ENCODE measurements around the gene CPLANE1.
A peak's percentile ranks its signal among the peaks of the same experiment; 100 is the strongest.
"Not testable (repeated sequence)": the region's sequence is repeated elsewhere in the genome, so short reads cannot be mapped to it uniquely, and the experiment has no call there.

CPLANE1 gene
- 19.9 to 60.3 (median 43.7) reads per million in 17 experiments for total RNA-seq

- DNase-seq: peak; percentile 78 to 92 (median 84)
These were observed at the start of gene CPLANE1 for GRCh38 chr5:37248970-37249814. Gene CPLANE1, minus strand, starts transcription at chr5:37249376. Its CDS starts 1,678 bp downstream, at chr5:37247698.

DNA sequence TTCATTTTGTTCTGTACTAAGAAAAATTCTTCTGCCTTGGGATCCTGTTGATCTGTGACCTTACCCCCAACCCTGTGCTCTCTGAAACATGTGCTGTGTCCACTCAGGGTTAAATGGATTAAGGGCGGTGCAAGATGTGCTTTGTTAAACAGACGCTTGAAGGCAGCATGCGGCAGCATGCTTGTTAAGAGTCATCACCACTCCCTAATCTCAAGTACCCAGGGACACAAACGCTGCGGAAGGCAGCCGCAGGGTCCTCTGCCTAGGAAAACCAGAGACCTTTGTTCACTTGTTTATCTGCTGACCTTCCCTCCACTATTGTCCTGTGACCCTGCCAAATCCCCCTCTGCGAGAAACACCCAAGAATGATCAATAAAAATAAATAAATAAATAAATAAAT, 47.1 kb upstream of the CPLANE1 start:
- DNase-seq: not testable (repeated sequence)

- no peak for DNase-seq
These were observed 34.1 kb upstream of the CPLANE1 start for GRCh38 chr5:37283214-37283820.

GRCh38 chr5:37275511-37275910, 26.3 kb upstream of the CPLANE1 start:
- DNase-seq: no peak

GRCh38 chr5:37272511-37272910, 23.3 kb upstream of the CPLANE1 start:
- DNase-seq: no peak

DNA sequence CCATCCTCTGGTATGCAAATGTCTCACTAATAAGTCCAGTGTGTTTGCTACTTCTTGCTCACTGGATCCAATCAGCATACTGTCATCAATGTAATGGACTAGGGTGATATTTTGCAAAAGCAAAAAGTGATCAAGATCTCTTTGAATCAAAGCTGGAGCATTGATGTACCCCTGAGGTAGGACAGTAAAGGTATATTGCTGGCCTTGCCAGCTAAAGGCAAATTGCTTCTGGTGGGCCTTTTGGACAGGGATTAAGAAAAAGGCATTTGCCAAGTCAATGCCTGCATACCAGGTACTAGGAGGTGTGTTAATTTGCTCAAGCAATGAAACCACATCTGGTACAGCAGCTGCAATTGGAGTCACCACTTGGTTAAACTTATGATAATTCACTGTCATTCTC, 18.9 kb upstream of the CPLANE1 start:
- not testable (repeated sequence) for DNase-seq

GRCh38 chr5:37255774-37256358, 6.7 kb upstream of the CPLANE1 start:
- no peak for DNase-seq

DNA sequence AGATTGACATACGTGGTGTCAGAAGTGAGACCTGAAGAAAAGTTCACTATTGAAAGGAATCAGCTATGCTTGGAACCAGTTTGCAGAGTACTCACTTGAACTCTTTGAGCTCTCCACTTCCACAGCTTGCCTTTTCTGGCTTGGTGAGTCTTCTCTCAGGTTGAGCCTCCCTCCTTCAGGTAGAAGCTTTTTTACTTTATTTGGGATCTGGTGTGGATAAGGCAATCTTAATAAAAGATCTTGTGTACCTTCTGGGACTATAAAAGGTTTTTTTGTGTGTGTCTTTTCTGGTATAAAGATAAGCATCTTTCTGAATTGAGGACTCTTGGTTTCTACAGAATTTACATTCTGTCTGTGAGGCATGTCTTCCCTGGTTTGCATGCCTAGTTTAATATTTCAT, 5.4 kb upstream of the CPLANE1 start:
- no peak for DNase-seq

- no peak for DNase-seq
These were observed 2.5 kb upstream of the CPLANE1 start for GRCh38 chr5:37251665-37252064.

DNA sequence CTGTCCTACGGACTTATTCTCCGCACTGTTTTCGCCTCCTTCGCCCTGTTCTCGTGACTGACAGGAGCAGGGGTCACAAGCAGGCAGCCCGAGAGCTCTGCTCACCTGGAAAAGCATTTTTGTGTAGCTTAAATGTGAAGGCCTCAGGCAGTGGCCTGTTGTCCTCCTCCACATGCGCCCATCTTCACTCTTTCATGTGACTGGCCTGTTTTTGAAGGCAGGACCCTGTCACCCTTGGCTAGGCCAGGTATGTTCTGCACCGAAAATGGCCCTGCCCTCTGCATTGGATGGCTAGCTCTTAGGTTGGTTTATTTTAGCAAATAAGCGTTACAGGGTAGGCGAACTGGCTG, 614 bp upstream of the CPLANE1 start:
- DNase-seq: no peak

GRCh38 chr5:37248421-37248969, 681 bp downstream of the CPLANE1 start:
- DNase-seq: peak; percentile 8 to 30 (median 16)

DNA sequence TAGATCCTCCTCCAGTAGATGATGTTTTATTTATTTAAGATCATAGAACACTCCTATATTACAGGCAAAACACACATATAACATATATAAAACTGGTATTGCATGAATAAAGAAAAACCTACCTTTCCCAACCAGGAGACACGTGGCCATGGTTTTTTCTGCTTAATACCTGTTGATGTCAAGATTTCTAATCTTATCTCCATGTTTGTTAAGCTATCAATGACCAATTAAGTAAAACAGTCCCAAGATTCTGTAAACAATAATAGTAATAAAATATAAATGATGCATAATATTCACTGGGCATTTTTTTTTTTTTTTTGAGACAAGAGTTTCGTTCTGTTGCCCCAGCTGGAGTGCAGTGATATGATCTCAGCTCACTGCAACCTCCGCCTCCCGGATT, 1.7 kb downstream of the CPLANE1 start:
- DNase-seq: no peak

- DNase-seq: no peak
These were observed 2.1 kb downstream of the CPLANE1 start for GRCh38 chr5:37247036-37247435.

GRCh38 chr5:37234288-37234687, 14.9 kb downstream of the CPLANE1 start:
- DNase-seq: no peak

DNA sequence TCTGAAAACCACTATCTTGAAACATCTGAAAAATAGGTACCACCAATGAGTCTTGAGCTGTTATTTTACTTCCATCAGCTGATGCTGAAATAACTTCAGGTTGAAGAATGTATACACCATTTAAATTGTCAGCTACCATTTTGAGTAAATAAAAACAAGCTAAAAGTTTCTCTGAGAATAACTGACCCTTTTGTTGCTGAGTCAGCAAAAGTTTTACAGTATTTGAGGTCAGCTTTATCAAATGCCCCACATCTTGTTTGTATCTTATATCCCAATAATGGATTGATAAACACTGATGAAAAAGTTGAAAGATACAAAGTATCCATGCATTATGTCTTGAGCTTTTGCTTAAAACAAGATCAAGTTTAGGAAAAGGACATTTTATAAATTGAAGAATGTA, 22.8 kb downstream of the CPLANE1 start:
- DNase-seq: no peak

GRCh38 chr5:37222181-37222580, 27.0 kb downstream of the CPLANE1 start:
- no peak for DNase-seq

GRCh38 chr5:37220426-37220825, 28.8 kb downstream of the CPLANE1 start:
- DNase-seq: not testable (repeated sequence)

- DNase-seq: not testable (repeated sequence)
These were observed 29.8 kb downstream of the CPLANE1 start for GRCh38 chr5:37219384-37219783.

GRCh38 chr5:37217976-37218375, 31.2 kb downstream of the CPLANE1 start:
- no peak for DNase-seq

- peak in 2 of 4 experiments; percentile 30 to 43 for DNase-seq
These were observed 34.6 kb downstream of the CPLANE1 start for GRCh38 chr5:37214550-37214949.

DNA sequence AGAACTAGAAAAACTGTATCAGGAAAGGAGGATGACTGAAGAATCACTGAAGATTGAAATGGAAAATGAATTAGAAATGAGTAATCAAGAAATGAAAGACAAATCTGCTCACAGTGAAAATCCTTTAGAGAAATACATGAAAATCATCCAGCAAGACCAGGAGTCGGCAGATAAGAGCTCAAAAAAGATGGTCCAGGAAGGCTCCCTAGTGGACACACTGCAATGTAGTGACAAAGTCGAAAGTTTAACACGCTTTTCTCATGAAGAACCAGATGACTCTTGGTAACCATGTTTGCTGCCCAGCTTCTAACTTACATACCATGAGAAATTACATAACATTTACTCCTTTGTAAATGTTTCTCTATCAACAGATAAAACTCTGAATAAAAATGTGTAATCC, 37.1 kb downstream of the CPLANE1 start:
- no peak for DNase-seq

GRCh38 chr5:37211661-37212060, 37.5 kb downstream of the CPLANE1 start:
- DNase-seq: no peak

Measured in suppressor macrophage (primary cell).